NCI-H2227 (cell line): ENCODE results near the gene RAB3GAP2.
"Not testable (repeated sequence)": the region's sequence is repeated elsewhere in the genome, so short reads cannot be mapped to it uniquely, and the experiment has no call there.

Experiments used
- DNase-seq: peaks from one replicate; lab custom pipeline; 2025; ENCODE audit not compliant: unreplicated experiment; lab: John Stamatoyannopoulos, UW

Gene RAB3GAP2

DNA sequence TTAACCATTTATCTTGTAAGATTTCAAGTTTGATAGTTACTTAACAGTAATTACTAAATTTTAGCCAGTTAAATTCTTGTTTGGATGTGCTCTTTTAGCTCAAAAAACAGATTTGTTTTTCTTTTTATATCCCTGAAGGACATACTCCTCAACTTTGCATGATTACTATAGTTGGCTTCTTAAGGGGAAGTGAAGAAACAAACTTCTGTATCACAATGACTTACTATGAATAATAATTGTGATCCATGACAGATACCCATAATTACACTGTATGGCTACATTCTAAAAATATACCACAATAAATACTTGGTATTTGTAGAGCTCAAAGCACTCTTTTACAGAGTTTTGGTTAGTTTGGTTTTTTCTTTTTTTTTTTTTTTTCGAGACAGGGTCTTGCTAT lies 122.5 kb downstream of the RAB3GAP2 start:
- no peak for DNase-seq

GRCh38 chr1:220144051-220144450 lies 128.2 kb downstream of the RAB3GAP2 start:
- no peak for DNase-seq

GRCh38 chr1:220139966-220140365 lies 132.3 kb downstream of the RAB3GAP2 start:
- DNase-seq, result no peak

DNA sequence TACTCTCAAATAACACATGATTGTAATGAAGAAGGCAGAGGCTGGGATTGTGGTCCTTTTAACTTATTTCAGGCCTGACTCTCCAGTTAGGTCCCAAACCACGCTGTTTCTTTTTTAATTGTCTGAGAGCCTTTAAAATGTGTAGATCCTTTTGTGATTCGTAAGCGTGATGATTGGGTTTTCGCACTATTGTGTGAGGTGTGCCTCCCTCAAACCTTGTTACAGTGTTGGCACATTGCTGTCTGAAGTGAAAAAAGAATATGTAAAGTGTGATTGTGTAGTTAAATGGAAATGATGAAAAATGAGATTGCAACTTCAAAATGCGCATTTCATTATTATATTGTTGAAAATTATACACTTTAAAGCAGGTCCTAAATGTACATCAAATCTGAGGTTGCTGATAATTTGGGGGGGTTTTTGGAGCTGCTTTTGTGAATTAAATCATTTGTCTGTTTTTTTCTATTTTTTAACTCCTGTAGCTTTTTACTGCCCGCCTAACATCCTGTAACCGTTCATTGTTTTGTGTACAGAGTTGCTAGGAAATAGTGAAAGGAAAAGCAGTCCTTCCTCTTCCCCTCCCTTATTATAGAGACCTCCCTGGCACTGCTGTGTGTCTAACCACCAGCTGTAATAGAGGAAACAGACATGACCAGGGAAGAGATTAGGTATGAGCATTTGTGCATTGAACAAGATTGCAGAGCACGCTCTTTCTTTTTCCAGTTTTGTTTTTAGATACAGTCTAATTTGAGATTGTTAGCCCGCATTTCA lies 135.1 kb downstream of the RAB3GAP2 start:
- no peak for DNase-seq

DNA sequence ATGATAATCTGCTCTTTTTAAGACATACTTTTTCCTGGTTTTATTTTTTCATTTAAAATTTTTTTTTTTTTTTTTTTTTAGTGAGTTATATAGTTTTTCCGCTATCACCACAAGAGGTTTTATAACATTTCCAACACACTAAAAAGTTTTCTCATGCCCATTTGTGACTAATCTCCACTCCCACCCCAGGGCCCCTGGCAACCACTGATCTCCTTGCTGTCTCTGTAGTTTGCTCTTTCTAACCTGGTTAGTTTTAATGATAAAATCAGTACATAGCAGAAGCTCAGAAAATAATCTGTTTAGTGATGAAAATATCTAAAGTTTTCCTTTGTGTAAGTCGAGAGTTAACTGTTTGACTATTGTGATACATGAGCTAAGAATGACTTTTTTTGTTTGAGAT lies 136.5 kb downstream of the RAB3GAP2 start:
- DNase-seq, result no peak

GRCh38 chr1:220129479-220130210 lies 142.6 kb downstream of the RAB3GAP2 start:
- DNase-seq, result no peak

- DNase-seq, result no peak
These were observed 145.2 kb downstream of the RAB3GAP2 start for GRCh38 chr1:220127076-220127475.

DNA sequence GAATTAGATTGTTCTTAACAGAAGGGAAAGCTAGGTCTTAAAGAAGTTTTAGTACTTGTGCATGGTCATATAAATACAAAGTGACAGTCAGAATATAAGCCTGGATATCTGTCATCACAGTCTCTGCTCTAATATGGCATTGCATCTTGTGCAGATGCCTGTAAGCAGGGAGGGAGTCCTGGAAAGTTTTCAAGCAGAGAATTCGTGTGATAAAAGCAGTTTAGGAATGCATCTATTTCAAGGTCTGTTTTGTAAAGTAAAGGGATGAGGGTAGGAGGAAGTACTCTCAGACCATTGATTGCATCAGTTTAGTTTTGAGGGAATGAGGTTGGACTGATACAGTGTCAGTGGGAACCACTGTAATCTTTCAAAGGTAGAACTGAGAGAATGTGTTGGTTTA lies 147.7 kb downstream of the RAB3GAP2 start:
- no peak for DNase-seq

GRCh38 chr1:220123889-220124288 lies 148.4 kb downstream of the RAB3GAP2 start:
- DNase-seq, result peak; percentile 14

DNA sequence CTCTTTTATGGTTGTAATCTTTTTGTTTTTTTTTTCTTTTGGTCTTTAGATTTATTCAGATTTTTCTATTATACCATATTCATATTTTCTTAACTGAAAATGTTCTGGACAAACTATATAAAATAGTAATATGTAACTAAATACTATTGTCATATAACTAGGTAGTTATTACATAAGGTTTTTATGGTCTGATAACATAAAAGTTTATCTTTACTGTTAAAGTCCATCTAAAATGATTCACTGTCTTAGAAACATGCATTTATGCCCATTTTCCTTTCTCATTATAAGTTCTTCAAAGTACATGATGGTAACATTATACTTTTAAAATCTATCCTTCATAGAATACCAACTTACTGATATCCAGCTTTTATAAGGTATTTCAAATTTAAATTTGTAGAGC lies 149.2 kb downstream of the RAB3GAP2 start:
- no peak for DNase-seq

DNA sequence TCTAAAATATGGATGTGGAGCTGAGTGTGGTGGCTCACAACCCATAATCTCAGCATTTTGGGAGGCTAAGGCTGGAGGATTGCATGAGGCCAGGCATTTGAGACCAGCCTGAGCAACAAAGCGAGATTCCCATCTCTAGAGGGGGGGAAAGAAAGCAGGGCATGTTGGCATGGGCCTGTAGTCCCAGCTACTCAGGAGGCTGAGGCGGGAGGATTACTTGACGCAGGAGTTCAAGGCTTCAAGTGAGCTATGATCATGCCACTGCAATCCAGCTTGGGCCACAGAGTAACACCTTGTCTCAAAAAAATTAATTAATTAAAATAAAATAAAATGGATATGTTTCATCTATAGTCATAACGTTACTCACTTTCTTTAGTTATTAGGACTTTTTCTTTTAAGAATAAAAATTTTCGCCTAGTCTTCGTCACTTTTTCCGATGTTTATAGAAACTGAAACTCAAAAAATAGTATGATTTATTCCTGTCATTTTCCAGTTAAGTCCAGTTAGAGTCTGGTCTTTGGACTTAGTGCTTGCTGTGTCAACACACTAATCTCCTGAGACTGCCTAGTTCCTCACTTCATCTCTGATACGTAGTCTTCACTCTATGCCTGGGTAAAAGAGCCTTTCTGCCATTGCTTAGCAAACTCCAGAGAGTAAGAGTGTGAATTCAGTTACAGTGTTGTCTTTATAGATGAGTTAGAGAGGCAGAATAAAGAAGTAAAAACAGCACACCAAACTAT lies 150.3 kb downstream of the RAB3GAP2 start:
- DNase-seq, result no peak

- DNase-seq, result no peak
These were observed 153.2 kb downstream of the RAB3GAP2 start for GRCh38 chr1:220119043-220119512.

- DNase-seq, result peak; percentile 29
These were observed 159.0 kb downstream of the RAB3GAP2 start for GRCh38 chr1:220113136-220113695.

DNA sequence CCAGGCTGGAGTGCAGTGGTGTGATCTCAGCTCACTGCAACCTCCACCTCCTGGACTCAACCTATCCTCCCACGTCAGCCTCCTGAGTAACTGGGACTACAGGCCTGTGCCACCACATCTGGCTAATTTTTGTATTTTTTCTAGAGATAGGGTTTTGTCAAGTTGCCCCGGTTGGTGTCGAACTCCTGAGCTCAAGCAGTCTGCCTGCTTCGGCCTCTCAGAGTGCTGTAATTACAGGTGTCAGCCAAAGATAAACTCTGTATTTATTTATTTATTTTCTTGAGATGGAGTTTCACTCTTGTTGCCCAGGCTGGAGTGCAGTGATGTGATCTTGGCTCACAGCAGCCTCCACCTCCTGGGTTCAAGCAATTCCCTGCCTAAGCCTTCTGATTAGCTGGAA lies 159.7 kb downstream of the RAB3GAP2 start:
- DNase-seq, result not testable (repeated sequence)

- DNase-seq, result not testable (repeated sequence)
These were observed 161.8 kb downstream of the RAB3GAP2 start for GRCh38 chr1:220110473-220110872.

- DNase-seq, result no peak
These were observed 172.4 kb downstream of the RAB3GAP2 start for GRCh38 chr1:220099826-220100225.
